Measurements from ENCODE around the gene SEL1L3.

SEL1L3 gene

DNA sequence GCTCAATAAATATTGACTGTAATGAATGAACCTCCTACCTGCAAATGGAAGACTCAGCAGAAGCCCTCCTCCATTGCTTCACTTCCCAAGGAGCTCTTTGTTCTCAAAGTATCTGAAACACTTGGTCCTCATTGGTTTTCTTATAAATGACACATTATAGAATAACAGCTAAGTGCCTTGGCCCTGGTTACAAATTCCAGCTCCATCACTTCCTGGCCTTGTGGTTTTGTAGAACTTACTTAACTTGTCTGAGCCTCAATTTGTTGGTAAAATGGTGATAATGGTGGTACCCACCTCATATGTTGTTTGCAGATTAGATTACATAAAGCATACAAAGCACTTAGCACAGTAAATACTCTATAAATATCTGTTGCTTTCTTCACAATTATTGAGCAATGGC, 26.0 kb upstream of the SEL1L3 start:
- TF ChIP-seq CTCF (conservative IDR thresholded peaks at IDR 0.05) = no peak
- no peak overlapping the region for H3K27ac ChIP-seq

DNA sequence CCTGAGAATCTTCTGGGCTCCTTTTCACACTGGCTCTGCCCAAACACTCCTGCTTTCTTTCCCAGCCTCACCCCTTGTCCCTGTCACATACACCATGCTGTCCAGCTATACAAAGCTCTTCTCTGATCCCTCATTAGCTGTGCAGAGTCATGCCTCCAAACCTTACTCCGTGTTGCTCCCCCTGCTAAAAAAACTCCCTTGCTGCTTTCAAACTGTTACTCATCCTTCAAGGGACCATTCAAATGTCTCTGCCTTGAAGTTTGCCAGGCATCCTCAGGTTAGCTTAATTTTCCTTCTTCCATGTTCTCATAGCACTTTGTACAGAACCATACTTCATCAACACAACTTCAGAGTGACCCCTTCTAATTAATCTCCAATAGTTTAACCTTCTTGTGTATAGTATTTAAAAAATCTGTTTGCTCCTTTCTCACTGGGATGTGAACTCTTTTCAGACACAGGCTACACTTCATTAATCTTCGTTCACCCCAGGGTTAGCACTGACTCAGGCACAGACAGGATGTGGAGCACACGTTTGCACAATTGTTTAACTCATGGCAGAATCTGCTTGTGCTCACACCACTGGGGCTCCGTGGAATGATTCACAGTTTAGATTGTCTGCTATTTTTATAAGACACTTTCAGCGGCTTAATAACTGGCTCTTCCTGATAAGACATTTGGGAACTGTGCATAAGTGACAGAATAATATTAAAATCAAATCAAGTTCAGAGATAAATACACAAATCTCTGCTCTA, 21.4 kb upstream of the SEL1L3 start:
- no peak overlapping the region for H3K27ac ChIP-seq
- TF ChIP-seq CTCF (conservative IDR thresholded peaks at IDR 0.05) = no peak

DNA sequence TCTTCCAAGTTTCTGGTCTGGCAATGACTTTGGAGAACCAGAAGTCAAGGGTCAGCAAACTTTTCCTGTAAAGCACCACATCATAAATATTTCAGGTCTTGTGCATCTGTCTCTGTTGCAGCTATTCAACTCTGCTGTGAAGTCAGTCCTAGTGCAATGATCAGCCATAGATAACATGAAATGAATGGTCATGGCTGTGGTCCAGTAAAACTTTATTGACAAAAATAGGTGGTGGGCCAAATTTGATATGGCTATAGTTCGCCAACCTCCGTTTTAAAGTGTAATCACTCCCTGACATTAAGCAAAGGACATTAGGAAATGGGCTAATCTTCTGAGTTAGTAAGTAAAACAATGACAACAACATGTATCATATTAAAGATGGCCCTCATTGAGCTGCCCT, 20.8 kb upstream of the SEL1L3 start:
- H3K27ac ChIP-seq = no peak overlapping the region
- no peak for TF ChIP-seq CTCF (conservative IDR thresholded peaks at IDR 0.05)

GRCh38 chr4:25882226-25882625, 19.4 kb upstream of the SEL1L3 start:
- TF ChIP-seq CTCF (conservative IDR thresholded peaks at IDR 0.05) = no peak
- H3K27ac ChIP-seq = no peak overlapping the region

DNA sequence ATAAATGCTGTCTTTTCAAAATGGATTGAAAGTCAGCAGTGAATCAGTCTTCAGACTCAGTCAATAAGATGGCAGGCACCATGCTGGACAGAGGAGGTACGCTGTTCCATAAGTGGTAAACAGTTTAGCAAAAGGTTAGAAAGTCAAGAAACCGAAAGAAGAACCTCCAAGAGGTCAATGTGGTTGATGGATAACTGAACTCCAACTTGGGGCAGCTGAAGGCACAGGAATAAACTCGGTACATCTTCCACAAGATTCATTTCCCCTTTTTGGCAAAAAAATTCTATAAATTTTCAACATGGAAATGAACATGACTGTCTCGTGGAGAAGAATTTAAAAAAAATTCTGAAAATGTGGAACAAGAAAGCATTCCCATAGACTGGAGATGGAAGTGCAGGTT, 18.4 kb upstream of the SEL1L3 start:
- H3K27ac ChIP-seq = no peak overlapping the region
- TF ChIP-seq CTCF (conservative IDR thresholded peaks at IDR 0.05) = no peak

GRCh38 chr4:25879991-25880651, 17.3 kb upstream of the SEL1L3 start:
- TF ChIP-seq CTCF (conservative IDR thresholded peaks at IDR 0.05) = no peak
- no peak overlapping the region for H3K27ac ChIP-seq

- H3K27ac ChIP-seq = no peak overlapping the region
- no peak for TF ChIP-seq CTCF (conservative IDR thresholded peaks at IDR 0.05)
Observed at GRCh38 chr4:25879587-25879986, 16.8 kb upstream of the SEL1L3 start.
